Activated CD4-positive, alpha-beta T cell treated with anti-CD3 and anti-CD28 coated beads, Interleukin-2, amount 50 U/mL, for 1 hour (primary cell): ENCODE measurements around the gene KCNC3.

Experiments used
- DNase-seq: peaks from one replicate; pipeline ENCODE4 v3.0.0-alpha.2; 2020

Gene KCNC3

GRCh38 chr19:50327013-50327412 lies 2.2 kb downstream of the KCNC3 start:
- no peak for DNase-seq

- no peak for DNase-seq
Observed at GRCh38 chr19:50326101-50326664, 3.0 kb downstream of the KCNC3 start.

GRCh38 chr19:50325310-50326100 lies 3.7 kb downstream of the KCNC3 start:
- DNase-seq, result peak; percentile 66

- no peak for DNase-seq
Observed at GRCh38 chr19:50324331-50324730, 4.8 kb downstream of the KCNC3 start.

GRCh38 chr19:50323782-50324133 lies 5.4 kb downstream of the KCNC3 start:
- DNase-seq, result no peak

- no peak for DNase-seq
Observed at GRCh38 chr19:50322931-50323781, 6.0 kb downstream of the KCNC3 start.

GRCh38 chr19:50322234-50322633 lies 6.9 kb downstream of the KCNC3 start:
- DNase-seq, result no peak

GRCh38 chr19:50321831-50322230 lies 7.3 kb downstream of the KCNC3 start:
- no peak for DNase-seq

- no peak for DNase-seq
Observed at GRCh38 chr19:50320596-50320995, 8.6 kb downstream of the KCNC3 start.

GRCh38 chr19:50320051-50320450 lies 9.1 kb downstream of the KCNC3 start:
- no peak for DNase-seq

GRCh38 chr19:50319156-50319555 lies 10.0 kb downstream of the KCNC3 start:
- no peak for DNase-seq

- DNase-seq, result no peak
Observed at GRCh38 chr19:50318438-50318837, 10.7 kb downstream of the KCNC3 start.

GRCh38 chr19:50317115-50317514 lies 12.1 kb downstream of the KCNC3 start:
- DNase-seq, result no peak

- no peak for DNase-seq
Observed at GRCh38 chr19:50315773-50316448, 13.3 kb downstream of the KCNC3 start.

GRCh38 chr19:50314724-50315708 lies 14.2 kb downstream of the KCNC3 start:
- no peak for DNase-seq

- DNase-seq, result no peak
Observed at GRCh38 chr19:50313812-50314536, 15.2 kb downstream of the KCNC3 start.

GRCh38 chr19:50312967-50313811 lies 16.0 kb downstream of the KCNC3 start:
- DNase-seq, result no peak

- no peak for DNase-seq
Observed at GRCh38 chr19:50311723-50312635, 17.2 kb downstream of the KCNC3 start.
